B cell (primary cell): ENCODE measurements around the gene CDH13. TPM values are rescaled to one million over a fixed set of nuclear protein-coding genes. Genes with fewer than 3 reads are reported as not detected.

Experiments
- ATAC-seq: fragments of 200-7000 bp; cut with Tn5 transposase; one replicate; pipeline ENCODE4 v1.10.0; 2021; ENCODE audit warnings: low read depth, mild to moderate bottlenecking, moderate number of reproducible peaks, moderate library complexity
- CTCF ChIA-PET: fragments of 350-600 bp; sonication (Branson Sonifier 250); formaldehyde crosslinking; loops from one replicate; lab custom pipeline; 2021; ENCODE audit warnings: antibody characterized with exemption, inconsistent platforms; lab: Charles Lee
- POLR2A ChIA-PET: fragments of 350-600 bp; sonication (Branson Sonifier 250); formaldehyde crosslinking; loops from one replicate; lab custom pipeline; 2021; ENCODE audit warnings: antibody characterized with exemption; lab: Charles Lee
- DNase-seq: peaks from one replicate; pipeline ENCODE4 v3.0.0; 2013
- H2AFZ ChIP-seq: 2 replicates; pipeline ENCODE4 v1.6.1; 2012; ENCODE audit warnings: mild to moderate bottlenecking, low read depth, low read length; ENCODE audit not compliant: insufficient read depth, poor library complexity, severe bottlenecking
- H3K27ac ChIP-seq, 2 donors: 1 replicate in 1 of 2; 2 replicates in 1 of 2; pipeline ENCODE4 v1.5.1; 2012 to 2013; ENCODE audit warnings: low read length in 2 of 2, mild to moderate bottlenecking in 2 of 2, moderate library complexity in 1 of 2
- H3K27me3 ChIP-seq, 4 experiments: fragments of 200-600 bp in 1 of 4; sonication (generic) in 1 of 4; replicated peaks in 1 of 4; 1 replicate in 2 of 4; 2 replicates in 2 of 4; pipeline versions ENCODE4 v1.6.1 to v1.7.0; 2013 to 2016; ENCODE audit warnings: low read length in 3 of 4, mild to moderate bottlenecking in 2 of 4, mixed read lengths in 1 of 4, moderate library complexity in 1 of 4; ENCODE audit not compliant: insufficient read depth in 4 of 4, control insufficient read depth in 3 of 4; ENCODE audit errors: control extremely low read depth in 1 of 4
- H3K36me3 ChIP-seq, 2 experiments: replicated peaks in 1 of 2; 1 replicate in 1 of 2; 2 replicates in 1 of 2; pipeline versions ENCODE4 v1.6.1 to v1.7.1; 2013; ENCODE audit warnings: low read length in 1 of 2; ENCODE audit not compliant: insufficient read depth in 2 of 2, control insufficient read depth in 1 of 2; ENCODE audit errors: control extremely low read depth in 1 of 2, extremely low read depth in 1 of 2
- H3K4me1 ChIP-seq, 2 donors: fragments of 200-600 bp in 1 of 2; sonication (generic) in 1 of 2; 1 replicate in 1 of 2; 2 replicates in 1 of 2; pipeline versions ENCODE4 v1.5.1 to v1.6.1; 2013 to 2017; ENCODE audit warnings: low read length in 2 of 2; ENCODE audit not compliant: control insufficient read depth in 2 of 2, insufficient read depth in 2 of 2
- H3K4me2 ChIP-seq: replicated peaks from 2 replicates; pipeline ENCODE3; 2012; ENCODE audit warnings: mild to moderate bottlenecking, low read depth, low read length; ENCODE audit not compliant: poor library complexity, severe bottlenecking
- H3K4me3 ChIP-seq, 5 experiments: fragments of 200-600 bp in 1 of 5; sonication (generic) in 1 of 5; 1 replicate in 3 of 5; 2 replicates in 2 of 5; pipeline versions ENCODE4 v1.5.1 to v1.7.0; 2011 to 2016; ENCODE audit warnings: low read length in 4 of 5, mild to moderate bottlenecking in 4 of 5, low read depth in 2 of 5, control low read depth in 1 of 5, moderate library complexity in 1 of 5; ENCODE audit not compliant: insufficient read depth in 1 of 5; ENCODE audit errors: control extremely low read depth in 1 of 5, extremely low read depth in 1 of 5
- H3K79me2 ChIP-seq: fragments of 200-600 bp; sonication (generic); one replicate; pipeline ENCODE4 v1.6.0; 2016; ENCODE audit warnings: low read length; ENCODE audit not compliant: control insufficient read depth, insufficient read depth
- H3K9ac ChIP-seq: fragments of 200-600 bp; sonication (generic); 2 replicates; pipeline ENCODE4 v1.6.1; 2017; ENCODE audit warnings: mild to moderate bottlenecking, low read length, moderate library complexity
- H3K9me3 ChIP-seq, 3 donors: one replicate each; pipeline versions ENCODE4 v1.6.1 to v1.7.1; 2013; ENCODE audit warnings: low read length in 2 of 3; ENCODE audit not compliant: control insufficient read depth in 2 of 3, insufficient read depth in 1 of 3; ENCODE audit errors: control extremely low read depth in 1 of 3
- H4K20me1 ChIP-seq: 2 replicates; pipeline ENCODE4 v1.6.0; 2012; ENCODE audit warnings: mild to moderate bottlenecking, low read length; ENCODE audit not compliant: insufficient read depth, control insufficient read depth, poor library complexity, severe bottlenecking
- H3K27ac Mint-ChIP-seq: one replicate; pipeline ENCODE4 v1.8.0; 2021; ENCODE audit warnings: mixed read lengths
- H3K27me3 Mint-ChIP-seq: one replicate; pipeline ENCODE4 v1.8.0; 2021; ENCODE audit warnings: mixed read lengths
- H3K4me1 Mint-ChIP-seq: one replicate; pipeline ENCODE4 v1.8.0; 2021; ENCODE audit warnings: mixed read lengths
- H3K4me3 Mint-ChIP-seq: one replicate; pipeline ENCODE4 v1.8.0; 2021; ENCODE audit warnings: mixed read lengths
- H3K9me3 Mint-ChIP-seq: one replicate; pipeline ENCODE4 v1.8.0; 2022; ENCODE audit warnings: mixed read lengths; ENCODE audit not compliant: insufficient read depth
- EZH2 ChIP-seq: IDR thresholded peaks from 2 replicates; pipeline ENCODE4 v1.6.1; 2012; ENCODE audit warnings: borderline replicate concordance, low read depth, mild to moderate bottlenecking, moderate library complexity, low read length; ENCODE audit not compliant: insufficient read depth, poor library complexity, severe bottlenecking
- WGBS: methylation state at CpG from one replicate; pipeline ENCODE4 v1.1.5; 2013; ENCODE audit warnings: missing lambda C conversion rate; ENCODE audit not compliant: insufficient coverage; 5-methylcytosine and 5-hydroxymethylcytosine counted together
- intact Hi-C: fragments of 100-400 bp; cut with micrococcal nuclease; formaldehyde crosslinking; loops from one replicate; pipeline ENCODE4 v1.10.0; 2022
- polyA plus RNA-seq: library from polyadenylated mRNA; depleted of rRNA; stranded (reverse); fragments of >200 nt; gene quantifications from 2 replicates; pipeline ENCODE4 v1.2.3, GENCODE V29; 2012
- total RNA-seq, 2 donors: library from RNA; stranded (reverse); fragments of 120-200 nt in 1 of 2; gene quantifications; 1 replicate in 1 of 2; 2 replicates in 1 of 2; pipeline versions ENCODE4 v1.2.3 to v1.2.4, GENCODE V29; 2013 to 2022
- TF ChIP-seq, protein P1 (sequence below): fragments of 200-600 bp; IDR thresholded peaks from one replicate; pipeline ENCODE4 v1.8.0; 2022; ENCODE audit warnings: antibody characterized with exemption, mild to moderate bottlenecking

CDH13 gene
- total and polyA plus RNA-seq, 2 donors (not counting 1 experiment from before 2014, with no cell fraction given): not detected

DNA sequence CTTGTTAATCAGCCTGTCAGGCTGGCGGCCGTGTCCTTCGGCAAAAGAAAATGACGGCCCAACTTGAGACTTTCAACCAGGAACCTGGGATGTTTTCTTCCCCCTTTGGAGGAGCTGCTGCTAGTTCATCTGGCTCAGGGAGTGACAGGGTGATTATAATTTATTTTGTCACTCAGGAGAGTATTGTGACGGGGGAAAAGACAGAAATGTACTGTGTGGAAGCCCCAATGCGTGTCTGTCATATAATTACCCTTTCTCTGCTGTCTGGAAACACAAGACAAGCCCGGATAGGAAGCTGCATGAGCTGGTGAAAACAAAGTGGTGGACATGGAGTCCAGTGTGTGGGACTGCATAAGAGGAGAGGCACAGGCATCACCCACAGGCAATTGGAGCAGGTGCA lies 854.8 kb downstream of the CDH13 start:
- Histone ChIP-seq H4K20me1 (no peaks in the 10 kb centered on the region), H3K4me3 (no peak overlapping the region), H3K4me1 (no peaks in the 10 kb centered on the region), H3K27me3 (no peaks in the 10 kb centered on the region), H2AFZ (no peak overlapping the region), H3K27ac (no peak overlapping the region), H3K79me2 (no peaks in the 10 kb centered on the region), H3K9me3 (no peaks in the 10 kb centered on the region), H3K9ac (no peak overlapping the region), H3K4me2 (no peak overlapping the region), H3K36me3 (no peaks in the 10 kb centered on the region)
- H3K4me1 Mint-ChIP-seq: no peaks in the 10 kb centered on the region
- ATAC-seq (no peak), DNase-seq (no peak)
- ChIA-PET CTCF (no interaction called here), POLR2A (no interaction called here)
- H3K27me3 Mint-ChIP-seq: no peaks in the 10 kb centered on the region
- no peak overlapping the region for H3K4me3 Mint-ChIP-seq
- no peak overlapping the region for H3K27ac Mint-ChIP-seq
- WGBS: 68% methylated on average over 6 of the region's 7 CpGs
- intact Hi-C loops: no loop called here
- TF ChIP-seq EZH2: no peak
- TF ChIP-seq, protein P1, sequence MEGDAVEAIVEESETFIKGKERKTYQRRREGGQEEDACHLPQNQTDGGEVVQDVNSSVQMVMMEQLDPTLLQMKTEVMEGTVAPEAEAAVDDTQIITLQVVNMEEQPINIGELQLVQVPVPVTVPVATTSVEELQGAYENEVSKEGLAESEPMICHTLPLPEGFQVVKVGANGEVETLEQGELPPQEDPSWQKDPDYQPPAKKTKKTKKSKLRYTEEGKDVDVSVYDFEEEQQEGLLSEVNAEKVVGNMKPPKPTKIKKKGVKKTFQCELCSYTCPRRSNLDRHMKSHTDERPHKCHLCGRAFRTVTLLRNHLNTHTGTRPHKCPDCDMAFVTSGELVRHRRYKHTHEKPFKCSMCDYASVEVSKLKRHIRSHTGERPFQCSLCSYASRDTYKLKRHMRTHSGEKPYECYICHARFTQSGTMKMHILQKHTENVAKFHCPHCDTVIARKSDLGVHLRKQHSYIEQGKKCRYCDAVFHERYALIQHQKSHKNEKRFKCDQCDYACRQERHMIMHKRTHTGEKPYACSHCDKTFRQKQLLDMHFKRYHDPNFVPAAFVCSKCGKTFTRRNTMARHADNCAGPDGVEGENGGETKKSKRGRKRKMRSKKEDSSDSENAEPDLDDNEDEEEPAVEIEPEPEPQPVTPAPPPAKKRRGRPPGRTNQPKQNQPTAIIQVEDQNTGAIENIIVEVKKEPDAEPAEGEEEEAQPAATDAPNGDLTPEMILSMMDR: no peak
- no peaks in the 10 kb centered on the region for H3K9me3 Mint-ChIP-seq

DNA sequence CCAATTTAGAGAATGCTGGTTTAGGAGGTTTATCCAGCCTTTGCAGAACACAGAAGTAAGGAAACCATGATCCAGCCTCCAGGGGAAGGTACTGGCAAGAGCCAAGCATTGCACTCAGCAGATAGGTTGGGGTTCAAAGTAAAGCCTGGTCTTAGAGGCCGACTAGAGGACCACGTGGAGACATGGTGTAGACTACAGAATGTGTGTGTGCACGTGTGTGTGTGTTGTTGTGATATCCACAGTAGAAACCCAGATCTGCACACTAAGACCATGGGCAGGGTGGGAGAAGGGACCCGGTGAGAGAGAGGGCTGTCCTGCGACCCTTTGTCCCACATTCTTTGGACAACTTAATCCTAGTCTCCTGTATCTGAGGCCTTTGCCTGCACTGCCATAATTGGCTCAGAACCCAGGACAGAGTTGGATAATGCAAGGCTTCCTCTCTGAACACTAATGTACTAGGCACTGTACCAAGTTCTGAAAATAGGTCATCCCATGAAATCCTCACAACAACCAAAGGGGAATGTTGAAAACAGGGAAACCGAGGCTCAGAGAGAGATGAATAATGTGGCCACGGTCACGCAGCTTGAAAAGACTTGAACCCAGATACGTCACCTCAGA lies 855.9 kb downstream of the CDH13 start:
- Mint-ChIP-seq H3K9me3 (no peaks in the 10 kb centered on the region), H3K27me3 (no peaks in the 10 kb centered on the region), H3K27ac (no peak overlapping the region), H3K4me3 (no peak overlapping the region), H3K4me1 (no peaks in the 10 kb centered on the region)
- DNase-seq (no peak), ATAC-seq (no peak)
- H3K36me3 ChIP-seq: no peaks in the 10 kb centered on the region
- intact Hi-C loops: no loop called here
- H2AFZ ChIP-seq: no peak overlapping the region
- no peaks in the 10 kb centered on the region for H3K79me2 ChIP-seq
- no peak overlapping the region for H3K4me3 ChIP-seq
- no peaks in the 10 kb centered on the region for H3K9me3 ChIP-seq
- ChIA-PET CTCF (no interaction called here), POLR2A (no interaction called here)
- H4K20me1 ChIP-seq: no peaks in the 10 kb centered on the region
- TF ChIP-seq EZH2: no peak
- TF ChIP-seq, protein P1: no peak
- H3K9ac ChIP-seq: no peak overlapping the region
- no peak overlapping the region for H3K27ac ChIP-seq
- peaks cover 0 to under 1% (median 0%) of the 10 kb centered on the region in 4 experiments for H3K27me3 ChIP-seq
- WGBS: 48% methylated on average over 6 of the region's 9 CpGs
- no peaks in the 10 kb centered on the region for H3K4me1 ChIP-seq
- no peak overlapping the region for H3K4me2 ChIP-seq
